ENCODE measurements around the gene GAB1.
A peak's percentile ranks its signal among the peaks of the same experiment; 100 is the strongest.

GRCh38 chr4:143375326-143376073, 38.8 kb downstream of the GAB1 start:
- TF ChIP-seq PATZ1 (CRISPR knock-in tag; IDR thresholded peaks at IDR 0.05; ENCODE audit: borderline replicate concordance) (no peak), CREB5 (CRISPR knock-in tag; IDR thresholded peaks at IDR 0.05; ENCODE audit: low read depth) (no peak), ZFP3 (CRISPR knock-in tag; IDR thresholded peaks at IDR 0.05) (peak; percentile 94), ARNTL (CRISPR knock-in tag; IDR thresholded peaks at IDR 0.05; ENCODE audit: borderline replicate concordance, low read depth) (no peak), TOX (CRISPR knock-in tag; IDR thresholded peaks at IDR 0.05; ENCODE audit: borderline replicate concordance) (no peak), ZNF70 (CRISPR knock-in tag; IDR thresholded peaks at IDR 0.05) (no peak), TCF4 (CRISPR knock-in tag; IDR thresholded peaks at IDR 0.05; ENCODE audit: borderline replicate concordance) (no peak), TSHZ2 (CRISPR knock-in tag; IDR thresholded peaks at IDR 0.05) (no peak), ISL1 (CRISPR knock-in tag; IDR thresholded peaks at IDR 0.05) (no peak)
